Mucosa of descending colon (tissue), 3 donors: ENCODE data around the gene SGMS1. TPM values are rescaled to one million over a fixed set of nuclear protein-coding genes. Genes with fewer than 3 reads are reported as not detected.

ENCODE experiments used
- ATAC-seq: fragments of 200-7000 bp; cut with Tn5 transposase; one replicate; pipeline ENCODE4 v1.9.1; 2020; ENCODE audit warnings: mild to moderate bottlenecking, moderate library complexity
- DNase-seq, 3 donors: peaks; one replicate each; pipeline ENCODE4 v3.0.0-alpha.2; 2020
- H3K36me3 ChIP-seq: fragments of 200-600 bp; one replicate; pipeline ENCODE4 v1.8.0; 2021; ENCODE audit warnings: low read depth, mild to moderate bottlenecking
- H3K4me1 ChIP-seq: fragments of 200-600 bp; one replicate; pipeline ENCODE4 v1.8.0; 2021; ENCODE audit warnings: low read depth, mild to moderate bottlenecking
- H3K4me3 ChIP-seq: fragments of 200-600 bp; one replicate; pipeline ENCODE4 v1.8.0; 2021; ENCODE audit warnings: mild to moderate bottlenecking
- H3K9me3 ChIP-seq: fragments of 200-600 bp; one replicate; pipeline ENCODE4 v1.8.0; 2021; ENCODE audit warnings: mild to moderate bottlenecking
- intact Hi-C, 2 donors: fragments of 100-400 bp; cut with DNase I in 1 of 2; cut with micrococcal nuclease in 1 of 2; formaldehyde crosslinking; loops; one replicate each; pipeline versions ENCODE4 v1.11.0 to v1.11.1; 2022; cut with DNase I, micrococcal nuclease
- total RNA-seq, 3 donors: library from RNA; stranded (reverse); fragmentation: NEBNext Ultra II Directional in 2 of 3; extraction: Animal tissue kit (Norgen Biotek cat#: 25700) in 2 of 3; gene quantifications; one replicate each; pipeline versions ENCODE4 v1.2.1 to v1.2.4, GENCODE V29; 2021 to 2023
- TF ChIP-seq, protein P1 (sequence below): fragments of 200-600 bp; IDR thresholded peaks from one replicate; pipeline ENCODE4 v1.8.0; 2022; ENCODE audit warnings: antibody characterized with exemption, mild to moderate bottlenecking
- donor health status: DM: no; HTN: no; CAD: no; lungs with moderate emphysema.
- donor health status: DM: no; HTN: no; CAD: no.
- donor health status: DM: no; HTN: yes; CAD: no.

Gene SGMS1
- total RNA-seq, 3 donors from 2014 or later, result 14.4 to 28.4 (median 20.0) TPM

GRCh38 chr10:50422259-50422658 is 201.5 kb downstream of the SGMS1 start:
- H3K4me1 ChIP-seq, result no peaks in the 10 kb centered on the region
- no peak overlapping the region for H3K4me3 ChIP-seq
- DNase-seq, result peak in 1 of 3 donors; percentile 5
- no peaks in the 10 kb centered on the region for H3K9me3 ChIP-seq
- intact Hi-C loops, result no loop called here
- ATAC-seq, result no peak
- TF ChIP-seq, protein P1, sequence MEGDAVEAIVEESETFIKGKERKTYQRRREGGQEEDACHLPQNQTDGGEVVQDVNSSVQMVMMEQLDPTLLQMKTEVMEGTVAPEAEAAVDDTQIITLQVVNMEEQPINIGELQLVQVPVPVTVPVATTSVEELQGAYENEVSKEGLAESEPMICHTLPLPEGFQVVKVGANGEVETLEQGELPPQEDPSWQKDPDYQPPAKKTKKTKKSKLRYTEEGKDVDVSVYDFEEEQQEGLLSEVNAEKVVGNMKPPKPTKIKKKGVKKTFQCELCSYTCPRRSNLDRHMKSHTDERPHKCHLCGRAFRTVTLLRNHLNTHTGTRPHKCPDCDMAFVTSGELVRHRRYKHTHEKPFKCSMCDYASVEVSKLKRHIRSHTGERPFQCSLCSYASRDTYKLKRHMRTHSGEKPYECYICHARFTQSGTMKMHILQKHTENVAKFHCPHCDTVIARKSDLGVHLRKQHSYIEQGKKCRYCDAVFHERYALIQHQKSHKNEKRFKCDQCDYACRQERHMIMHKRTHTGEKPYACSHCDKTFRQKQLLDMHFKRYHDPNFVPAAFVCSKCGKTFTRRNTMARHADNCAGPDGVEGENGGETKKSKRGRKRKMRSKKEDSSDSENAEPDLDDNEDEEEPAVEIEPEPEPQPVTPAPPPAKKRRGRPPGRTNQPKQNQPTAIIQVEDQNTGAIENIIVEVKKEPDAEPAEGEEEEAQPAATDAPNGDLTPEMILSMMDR, result no peak
- no peaks in the 10 kb centered on the region for H3K36me3 ChIP-seq

- no peaks in the 10 kb centered on the region for H3K36me3 ChIP-seq
- intact Hi-C loops, result no loop called here
- no peaks in the 10 kb centered on the region for H3K4me1 ChIP-seq
- H3K4me3 ChIP-seq, result no peak overlapping the region
- ATAC-seq (peak; percentile 38), DNase-seq (peak in 1 of 3 donors; percentile 56)
- TF ChIP-seq, protein P1, result no peak
- H3K9me3 ChIP-seq, result no peaks in the 10 kb centered on the region
These were observed 202.6 kb downstream of the SGMS1 start for GRCh38 chr10:50421026-50421719.

GRCh38 chr10:50420196-50420595 is 203.6 kb downstream of the SGMS1 start:
- intact Hi-C loops, result no loop called here
- Histone ChIP-seq H3K4me1 (no peaks in the 10 kb centered on the region), H3K9me3 (no peaks in the 10 kb centered on the region), H3K4me3 (no peak overlapping the region), H3K36me3 (no peaks in the 10 kb centered on the region)
- ATAC-seq (no peak), DNase-seq (no peak)
- TF ChIP-seq, protein P1, result no peak

- intact Hi-C loops, result loop anchor here in 1 of 2 donors (5.0 kb wide), 1 partner anchor 208 kb away; no protein-coding TSS in a partner anchor
- no peaks in the 10 kb centered on the region for H3K4me1 ChIP-seq
- no peak for ATAC-seq
These were observed 204.0 kb downstream of the SGMS1 start for GRCh38 chr10:50419756-50420155.

GRCh38 chr10:50419091-50419490 is 204.7 kb downstream of the SGMS1 start:
- DNase-seq, result no peak
- intact Hi-C loops, result loop anchor here in 1 of 2 donors (5.0 kb wide), 1 partner anchor 208 kb away; no protein-coding TSS in a partner anchor
- Histone ChIP-seq H3K36me3 (no peaks in the 10 kb centered on the region), H3K4me1 (no peaks in the 10 kb centered on the region), H3K9me3 (no peaks in the 10 kb centered on the region), H3K4me3 (no peak overlapping the region)
- TF ChIP-seq, protein P1, result no peak
- no peak for ATAC-seq

More at GRCh38 chr10:50419756-50420155, 204.0 kb downstream of the SGMS1 start:
- no peaks in the 10 kb centered on the region for H3K36me3 ChIP-seq
- H3K9me3 ChIP-seq, result no peaks in the 10 kb centered on the region
- DNase-seq, result no peak
- TF ChIP-seq, protein P1, result no peak
- no peak overlapping the region for H3K4me3 ChIP-seq
